GM20000 (cell line): ENCODE results near the gene NAA25.
"Not testable (repeated sequence)": the region's sequence is repeated elsewhere in the genome, so short reads cannot be mapped to it uniquely, and the experiment has no call there.

ENCODE experiments used
- DNase-seq: peaks from one replicate; pipeline ENCODE4 v3.0.0; 2012; ENCODE audit warnings: low spot score
- CTCF ChIP-seq: IDR thresholded peaks from 2 replicates; pipeline ENCODE4 v1.5.1; 2012; ENCODE audit warnings: mild to moderate bottlenecking, control low read depth; ENCODE audit errors: extremely low read depth, missing control alignments

The NAA25 gene

GRCh38 chr12:112046003-112046402 lies 62.6 kb downstream of the NAA25 start:
- no peak for TF ChIP-seq CTCF
- no peak for DNase-seq

GRCh38 chr12:112036614-112037013 lies 72.0 kb downstream of the NAA25 start:
- not testable (repeated sequence) for DNase-seq

- no peak for DNase-seq
- TF ChIP-seq CTCF, result no peak
Measured at GRCh38 chr12:112035219-112035785, 73.3 kb downstream of the NAA25 start.

- no peak for TF ChIP-seq CTCF
- no peak for DNase-seq
Measured at GRCh38 chr12:112032292-112032691, 76.3 kb downstream of the NAA25 start.

GRCh38 chr12:112031472-112031871 lies 77.1 kb downstream of the NAA25 start:
- DNase-seq, result no peak
- TF ChIP-seq CTCF, result no peak

GRCh38 chr12:112029301-112029700 lies 79.3 kb downstream of the NAA25 start:
- DNase-seq, result no peak
- no peak for TF ChIP-seq CTCF

- TF ChIP-seq CTCF, result no peak
- DNase-seq, result no peak
Measured at GRCh38 chr12:112025808-112026375, 82.7 kb downstream of the NAA25 start.

GRCh38 chr12:112023759-112024396 lies 84.7 kb downstream of the NAA25 start:
- TF ChIP-seq CTCF, result no peak
- DNase-seq, result no peak
